Gastroesophageal sphincter (tissue), 4 donors: ENCODE results near the gene HAUS6. TPM values are rescaled to one million over a fixed set of nuclear protein-coding genes. Genes with fewer than 3 reads are reported as not detected.
"Not testable (repeated sequence)": the region's sequence is repeated elsewhere in the genome, so short reads cannot be mapped to it uniquely, and the experiment has no call there.

Experiments
- ATAC-seq: fragments of 150-250 bp; one replicate; pipeline ENCODE4 v1.9.1; 2016; ENCODE audit warnings: mild to moderate bottlenecking, moderate library complexity
- H3K27ac ChIP-seq, 4 donors: fragments of 200-600 bp; sonication (generic) in 3 of 4; 1 replicate in 3 of 4; 2 replicates in 1 of 4; pipeline ENCODE4 v1.5.1; 2016 to 2019
- H3K27me3 ChIP-seq: fragments of 200-600 bp; sonication (generic); one replicate; pipeline ENCODE4 v1.5.1; 2019
- H3K36me3 ChIP-seq, 2 donors: fragments of 200-600 bp; sonication (generic); one replicate each; pipeline ENCODE4 v1.5.1; 2019; ENCODE audit warnings: control low read depth in 1 of 2
- H3K4me1 ChIP-seq, 3 donors: fragments of 200-600 bp; sonication (generic); 1 replicate in 2 of 3; 2 replicates in 1 of 3; pipeline ENCODE4 v1.5.1; 2016 to 2019; ENCODE audit warnings: control low read depth in 2 of 3
- H3K4me3 ChIP-seq, 2 donors: fragments of 200-600 bp; sonication (generic); one replicate each; pipeline ENCODE4 v1.5.1; 2019; ENCODE audit warnings: mild to moderate bottlenecking in 1 of 2, moderate library complexity in 1 of 2
- H3K9me3 ChIP-seq, 3 donors: fragments of 200-600 bp; sonication (generic); one replicate each; pipeline ENCODE4 v1.5.1; 2017 to 2019; ENCODE audit warnings: control low read depth in 2 of 3
- EP300 ChIP-seq: sonication (generic); formaldehyde crosslinking; IDR thresholded peaks from one replicate; pipeline ENCODE4 v1.6.1; 2017; ENCODE audit warnings: antibody characterized with exemption, mild to moderate bottlenecking
- POLR2A ChIP-seq, 2 donors: fragments of 450-650 bp; IDR thresholded peaks; one replicate each; pipeline ENCODE4 v1.6.1; 2017; ENCODE audit warnings: antibody characterized with exemption in 2 of 2, mild to moderate bottlenecking in 2 of 2, moderate library complexity in 1 of 2
- POLR2AphosphoS5 ChIP-seq: sonication (generic); formaldehyde crosslinking; IDR thresholded peaks from one replicate; pipeline ENCODE4 v1.6.1; 2017; ENCODE audit warnings: antibody characterized with exemption
- WGBS, 2 donors: methylation state at CpG; one replicate each; pipeline ENCODE4 v1.1.5; 2018; ENCODE audit warnings: low coverage in 1 of 2; 5-methylcytosine and 5-hydroxymethylcytosine counted together
- total RNA-seq, 4 donors: library from RNA; depleted of rRNA; stranded (reverse); fragments of >200 nt; gene quantifications; one replicate each; pipeline ENCODE4 v1.1.0, GENCODE V29; 2016
- TF ChIP-seq, protein P1 (sequence below), 4 experiments: fragments of 200-600 bp in 2 of 4; fragments of 450-650 bp in 2 of 4; sonication (generic) in 1 of 4; IDR thresholded peaks; one replicate each; pipeline ENCODE4 v1.5.1; 2017 to 2019; ENCODE audit warnings: antibody characterized with exemption in 4 of 4, mild to moderate bottlenecking in 2 of 4, moderate library complexity in 2 of 4

The HAUS6 gene, protein sequence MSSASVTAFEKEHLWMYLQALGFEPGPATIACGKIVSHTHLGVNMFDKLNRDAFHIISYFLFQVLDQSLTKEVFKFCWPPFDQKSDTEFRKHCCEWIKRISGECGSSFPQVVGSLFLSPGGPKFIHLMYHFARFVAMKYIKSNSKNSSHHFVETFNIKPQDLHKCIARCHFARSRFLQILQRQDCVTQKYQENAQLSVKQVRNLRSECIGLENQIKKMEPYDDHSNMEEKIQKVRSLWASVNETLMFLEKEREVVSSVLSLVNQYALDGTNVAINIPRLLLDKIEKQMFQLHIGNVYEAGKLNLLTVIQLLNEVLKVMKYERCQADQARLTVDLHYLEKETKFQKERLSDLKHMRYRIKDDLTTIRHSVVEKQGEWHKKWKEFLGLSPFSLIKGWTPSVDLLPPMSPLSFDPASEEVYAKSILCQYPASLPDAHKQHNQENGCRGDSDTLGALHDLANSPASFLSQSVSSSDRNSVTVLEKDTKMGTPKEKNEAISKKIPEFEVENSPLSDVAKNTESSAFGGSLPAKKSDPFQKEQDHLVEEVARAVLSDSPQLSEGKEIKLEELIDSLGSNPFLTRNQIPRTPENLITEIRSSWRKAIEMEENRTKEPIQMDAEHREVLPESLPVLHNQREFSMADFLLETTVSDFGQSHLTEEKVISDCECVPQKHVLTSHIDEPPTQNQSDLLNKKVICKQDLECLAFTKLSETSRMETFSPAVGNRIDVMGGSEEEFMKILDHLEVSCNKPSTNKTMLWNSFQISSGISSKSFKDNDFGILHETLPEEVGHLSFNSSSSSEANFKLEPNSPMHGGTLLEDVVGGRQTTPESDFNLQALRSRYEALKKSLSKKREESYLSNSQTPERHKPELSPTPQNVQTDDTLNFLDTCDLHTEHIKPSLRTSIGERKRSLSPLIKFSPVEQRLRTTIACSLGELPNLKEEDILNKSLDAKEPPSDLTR
- total RNA-seq = 10 to 100 TPM in 2 of 4 donors, 1 to 10 TPM in 2; 7.3 to 16.5 (median 9.8) TPM

DNA sequence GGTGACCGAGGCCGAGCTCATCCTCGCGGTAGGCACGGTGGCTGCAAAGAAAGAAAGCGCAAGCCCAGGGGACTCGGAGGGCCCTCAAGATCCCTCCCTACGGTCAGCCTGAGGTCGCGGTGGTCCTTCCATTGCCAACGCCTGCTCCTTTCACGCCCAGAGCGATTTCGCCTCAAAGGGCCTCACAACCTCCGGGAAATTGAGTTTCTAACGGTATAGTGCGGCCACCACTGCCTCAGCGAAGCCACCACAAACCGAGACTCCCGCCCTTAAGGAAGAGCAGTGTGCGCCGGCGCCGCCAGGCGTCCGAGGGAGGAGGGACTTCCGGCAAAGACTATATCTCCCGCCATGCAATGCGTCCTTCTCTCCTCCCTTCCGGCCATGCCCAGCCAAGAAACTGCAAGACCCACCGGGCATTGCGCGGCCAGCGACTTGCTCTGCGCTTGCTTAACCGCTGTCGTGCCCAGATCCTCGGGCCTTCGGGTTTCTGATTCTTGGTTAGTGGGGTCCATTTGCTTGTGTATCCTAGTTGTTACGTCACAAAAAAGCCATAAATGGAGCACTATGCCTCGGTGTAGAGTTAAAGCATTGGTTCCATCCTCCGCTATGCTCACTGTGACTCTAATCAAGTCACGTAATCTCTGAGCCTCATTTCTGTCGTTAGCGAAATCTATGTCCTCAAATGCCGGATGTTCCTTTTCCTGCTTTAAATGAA lies at the start of gene HAUS6:
TSS of gene HAUS6 (minus strand) at position 274 of the 715 bp plus-strand sequence. CDS start at position 21, 253 bp downstream.
- Histone ChIP-seq H3K27ac (peak within 1 kb of the TSS; percentile 72 to 94 (median 84)), H3K27me3 (no peaks in the 10 kb centered on the region), H3K36me3 (peaks cover 0 to 12% of the 10 kb centered on the region in 2 donors), H3K4me3 (peak within 1 kb of the TSS; percentile 77 to 81), H3K9me3 (no peaks in the 10 kb centered on the region), H3K4me1 (peaks cover 0 to 22% (median 10%) of the 10 kb centered on the region in 3 donors)
- 4 to 5% methylated on average over 4 to 12 of the region's 46 CpGs for WGBS, 2 donors
- peak; percentile 100 for ATAC-seq
- TF ChIP-seq, protein P1, sequence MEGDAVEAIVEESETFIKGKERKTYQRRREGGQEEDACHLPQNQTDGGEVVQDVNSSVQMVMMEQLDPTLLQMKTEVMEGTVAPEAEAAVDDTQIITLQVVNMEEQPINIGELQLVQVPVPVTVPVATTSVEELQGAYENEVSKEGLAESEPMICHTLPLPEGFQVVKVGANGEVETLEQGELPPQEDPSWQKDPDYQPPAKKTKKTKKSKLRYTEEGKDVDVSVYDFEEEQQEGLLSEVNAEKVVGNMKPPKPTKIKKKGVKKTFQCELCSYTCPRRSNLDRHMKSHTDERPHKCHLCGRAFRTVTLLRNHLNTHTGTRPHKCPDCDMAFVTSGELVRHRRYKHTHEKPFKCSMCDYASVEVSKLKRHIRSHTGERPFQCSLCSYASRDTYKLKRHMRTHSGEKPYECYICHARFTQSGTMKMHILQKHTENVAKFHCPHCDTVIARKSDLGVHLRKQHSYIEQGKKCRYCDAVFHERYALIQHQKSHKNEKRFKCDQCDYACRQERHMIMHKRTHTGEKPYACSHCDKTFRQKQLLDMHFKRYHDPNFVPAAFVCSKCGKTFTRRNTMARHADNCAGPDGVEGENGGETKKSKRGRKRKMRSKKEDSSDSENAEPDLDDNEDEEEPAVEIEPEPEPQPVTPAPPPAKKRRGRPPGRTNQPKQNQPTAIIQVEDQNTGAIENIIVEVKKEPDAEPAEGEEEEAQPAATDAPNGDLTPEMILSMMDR (IDR thresholded peaks at IDR 0.05) = peak in 3 of 4 experiments; percentile 58 to 86 (median 83)
- TF ChIP-seq EP300 (no peak), POLR2A (IDR thresholded peaks at IDR 0.05) (peak; percentile 30 to 38), POLR2AphosphoS5 (peak; percentile 79)

DNA sequence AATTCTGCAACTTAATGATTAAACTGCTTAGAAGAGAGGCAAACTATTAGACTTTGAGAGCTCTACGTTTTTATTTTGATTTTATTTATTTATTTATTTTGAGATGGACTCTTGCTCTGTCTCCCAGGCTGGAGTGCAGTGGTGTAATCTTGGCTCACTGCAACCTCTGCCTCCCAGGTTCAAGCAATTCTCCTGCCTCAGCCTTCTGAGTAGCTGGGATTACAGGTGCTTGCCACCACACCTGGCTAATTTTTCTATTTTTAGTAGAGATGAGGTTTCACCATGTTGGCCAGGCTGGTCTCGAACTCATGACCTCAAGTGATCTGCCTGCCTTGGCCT lies 49.4 kb upstream of the HAUS6 start:
- not testable (repeated sequence) for H3K4me3 ChIP-seq, H3K9me3 ChIP-seq, H3K36me3 ChIP-seq, ATAC-seq, H3K27me3 ChIP-seq, H3K27ac ChIP-seq, H3K4me1 ChIP-seq
- WGBS, 2 donors = 36 to 75% methylated on average over 1 to 2 of the region's 2 CpGs

DNA sequence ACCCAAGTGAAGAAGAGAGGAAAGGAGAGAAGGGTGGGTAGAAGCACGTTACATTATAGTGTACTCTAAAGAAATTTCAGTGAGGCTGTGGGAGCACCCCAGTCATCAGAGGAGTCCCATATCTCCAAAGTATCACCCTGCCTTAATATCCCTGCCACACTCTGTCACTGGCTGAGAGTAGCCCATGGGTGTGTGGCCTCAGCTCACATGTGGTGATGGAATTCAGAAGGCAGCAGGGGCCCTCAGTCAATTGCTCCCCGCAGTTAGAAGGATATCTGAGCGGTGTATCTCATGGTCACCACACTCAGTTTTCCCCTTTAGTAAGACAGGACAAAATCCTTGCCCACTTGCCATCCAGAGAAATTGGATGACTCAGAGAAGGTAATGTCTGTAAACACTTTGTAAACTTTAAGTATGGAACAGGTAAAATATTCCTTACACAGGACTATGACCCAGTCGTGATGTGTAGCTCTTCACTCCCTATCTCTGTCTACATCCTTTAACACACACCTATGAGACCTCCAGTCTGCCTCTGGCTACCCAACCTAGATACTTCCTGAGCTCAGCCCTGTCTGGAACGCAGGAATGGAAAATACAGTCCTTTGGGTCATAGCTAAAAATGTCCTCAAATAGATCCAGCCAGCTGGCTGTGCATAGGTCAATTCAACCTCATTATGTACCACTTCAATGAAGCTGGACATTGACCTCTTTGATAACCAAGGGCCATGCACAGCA lies 48.9 kb upstream of the HAUS6 start:
- ATAC-seq = no peak
- H3K4me1 ChIP-seq = no peaks in the 10 kb centered on the region
- no peaks in the 10 kb centered on the region for H3K9me3 ChIP-seq
- no peaks in the 10 kb centered on the region for H3K36me3 ChIP-seq
- no peak overlapping the region for H3K27ac ChIP-seq
- H3K4me3 ChIP-seq = no peak overlapping the region
- no peak for TF ChIP-seq EP300
- TF ChIP-seq, protein P1 (IDR thresholded peaks at IDR 0.05) = no peak
- WGBS, 2 donors = 79 to 93% methylated on average over 4 to 5 of the region's 5 CpGs
- H3K27me3 ChIP-seq = no peaks in the 10 kb centered on the region

DNA sequence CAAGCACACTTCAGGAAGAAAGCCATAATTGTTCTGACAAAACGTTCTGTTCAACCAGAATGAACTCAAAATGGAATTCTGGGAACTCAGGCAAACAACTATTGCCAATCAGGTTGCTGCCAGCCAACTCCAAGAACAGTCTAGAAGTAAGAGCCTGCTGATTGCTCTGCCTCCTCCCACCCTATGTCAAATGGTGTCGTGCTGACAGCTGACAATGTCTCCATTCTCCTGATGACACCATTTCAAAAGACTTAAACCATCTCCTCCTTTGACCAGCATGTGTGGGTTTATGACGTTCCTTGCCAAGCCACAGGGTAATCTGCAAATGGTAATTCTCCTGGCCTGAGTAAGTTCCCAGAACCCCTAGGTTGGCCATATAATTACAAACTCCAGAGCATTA lies 46.5 kb upstream of the HAUS6 start:
- ATAC-seq = no peak
- Histone ChIP-seq H3K27me3 (no peaks in the 10 kb centered on the region), H3K36me3 (no peaks in the 10 kb centered on the region), H3K4me1 (no peaks in the 10 kb centered on the region), H3K27ac (no peak overlapping the region), H3K4me3 (no peak overlapping the region), H3K9me3 (no peaks in the 10 kb centered on the region)
- WGBS, 2 donors = 56% methylated on average over 3 of the region's 3 CpGs
- TF ChIP-seq EP300 (no peak), POLR2A (IDR thresholded peaks at IDR 0.05) (no peak), POLR2AphosphoS5 (no peak)
- TF ChIP-seq, protein P1 (IDR thresholded peaks at IDR 0.05) = no peak
